NCI-H1436 treated with DMSO at 0.1 percent for 48 hours (cell line): Measurements from ENCODE around the gene MYO5B.

Source experiments
- DNase-seq: peaks from one replicate; lab custom pipeline; 2025; lab: John Stamatoyannopoulos, UW

Gene MYO5B

DNA sequence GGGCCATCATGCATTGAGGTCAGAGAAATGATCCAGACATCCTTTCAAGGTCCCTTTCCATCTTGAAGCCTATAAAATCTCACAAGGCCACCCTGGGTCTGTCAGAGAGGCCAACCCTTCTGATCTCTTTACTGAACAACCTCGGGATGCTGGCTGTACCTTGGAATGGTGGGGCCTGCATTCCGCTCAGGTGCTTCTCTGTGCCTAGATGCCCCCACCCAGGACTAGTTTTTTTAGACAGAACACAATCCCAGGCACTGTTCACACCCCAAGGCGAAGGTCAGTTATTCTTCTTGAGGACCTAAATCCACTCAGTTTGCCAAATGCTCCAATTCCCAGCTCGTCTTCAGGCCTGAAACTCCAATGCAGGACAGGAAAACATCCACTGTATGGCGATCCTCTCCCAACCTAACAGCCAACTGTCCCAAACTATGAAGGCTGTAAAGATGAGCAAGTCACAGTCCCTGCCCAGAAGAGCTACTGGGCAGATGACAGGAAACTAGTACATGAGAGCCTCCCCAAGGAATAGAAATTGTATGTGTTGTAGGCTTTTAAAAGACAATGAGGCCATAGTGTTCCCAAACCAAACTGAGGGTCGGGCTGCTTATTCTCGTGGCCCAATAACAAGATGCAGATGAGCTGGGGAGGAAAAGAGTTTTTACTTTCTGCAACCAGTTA, 227.2 kb downstream of the MYO5B start:
- DNase-seq, result no peak

GRCh38 chr18:49967171-49967570, 227.8 kb downstream of the MYO5B start:
- DNase-seq, result no peak

- no peak for DNase-seq
These were observed 228.9 kb downstream of the MYO5B start for GRCh38 chr18:49966090-49966489.

- no peak for DNase-seq
These were observed 231.7 kb downstream of the MYO5B start for GRCh38 chr18:49963217-49963616.

- DNase-seq, result no peak
These were observed 233.7 kb downstream of the MYO5B start for GRCh38 chr18:49961271-49961670.

- no peak for DNase-seq
These were observed 234.6 kb downstream of the MYO5B start for GRCh38 chr18:49960376-49960775.

- DNase-seq, result no peak
These were observed 235.8 kb downstream of the MYO5B start for GRCh38 chr18:49959176-49959575.

DNA sequence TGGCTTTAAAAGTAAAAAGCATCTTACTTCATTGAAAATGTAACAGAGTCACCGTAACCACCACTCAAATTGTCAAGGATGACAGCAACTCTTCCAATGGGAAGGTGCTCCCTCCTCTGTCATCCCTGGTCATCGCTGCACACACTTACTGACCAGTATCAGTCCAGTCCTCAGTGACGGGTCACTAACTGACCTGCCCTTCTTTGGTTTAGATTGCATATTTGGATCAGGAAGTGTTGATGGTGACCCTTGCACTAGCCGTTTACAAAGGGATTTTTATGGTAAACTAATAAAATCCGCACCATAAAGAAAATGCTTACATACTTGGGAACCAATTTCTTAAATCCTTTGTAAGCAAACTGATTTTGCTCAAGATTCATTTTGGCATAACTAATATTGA, 239.7 kb downstream of the MYO5B start:
- no peak for DNase-seq

DNA sequence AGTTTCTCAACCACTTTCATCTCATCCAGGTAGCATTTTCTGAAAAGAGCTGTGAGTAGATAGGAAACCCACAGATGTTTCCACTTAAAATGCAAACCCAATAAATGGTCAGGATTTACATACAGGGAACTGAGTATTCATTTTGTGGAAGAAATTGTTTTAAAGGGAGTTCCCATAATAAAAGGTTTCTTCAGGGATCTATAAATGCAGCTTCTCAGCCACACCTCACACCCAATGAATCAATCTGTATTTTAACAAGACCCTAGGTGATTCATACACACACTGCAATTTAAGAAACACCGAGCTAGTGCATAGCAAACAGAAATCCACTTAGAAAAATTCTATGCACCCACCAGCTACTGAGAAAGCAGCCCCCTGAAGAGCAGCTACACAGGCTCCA, 241.6 kb downstream of the MYO5B start:
- DNase-seq, result no peak

- no peak for DNase-seq
These were observed 245.0 kb downstream of the MYO5B start for GRCh38 chr18:49949951-49950395.

DNA sequence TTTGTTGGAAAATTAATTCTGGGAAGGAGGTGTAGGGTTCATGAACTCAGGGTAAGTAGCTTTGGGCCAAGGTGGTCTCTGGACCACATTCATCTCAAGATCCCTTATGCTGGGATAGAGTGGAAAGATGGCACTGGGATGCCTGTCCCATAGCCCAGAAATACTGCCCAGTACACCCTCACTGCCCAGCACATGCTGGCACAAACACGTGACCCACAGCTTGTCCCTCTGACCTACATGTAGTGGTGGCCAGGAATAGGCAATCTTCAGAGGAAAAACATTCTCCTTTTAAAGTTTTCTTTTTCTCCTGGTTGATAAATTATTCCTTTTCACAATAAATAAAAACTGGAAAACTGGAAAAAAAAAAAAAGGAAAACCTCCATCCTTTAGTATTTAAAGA, 246.0 kb downstream of the MYO5B start:
- no peak for DNase-seq

- DNase-seq, result no peak
These were observed 250.3 kb downstream of the MYO5B start for GRCh38 chr18:49944663-49945062.

- no peak for DNase-seq
These were observed 258.1 kb downstream of the MYO5B start for GRCh38 chr18:49936821-49937220.

GRCh38 chr18:49935215-49935614, 259.7 kb downstream of the MYO5B start:
- DNase-seq, result no peak

DNA sequence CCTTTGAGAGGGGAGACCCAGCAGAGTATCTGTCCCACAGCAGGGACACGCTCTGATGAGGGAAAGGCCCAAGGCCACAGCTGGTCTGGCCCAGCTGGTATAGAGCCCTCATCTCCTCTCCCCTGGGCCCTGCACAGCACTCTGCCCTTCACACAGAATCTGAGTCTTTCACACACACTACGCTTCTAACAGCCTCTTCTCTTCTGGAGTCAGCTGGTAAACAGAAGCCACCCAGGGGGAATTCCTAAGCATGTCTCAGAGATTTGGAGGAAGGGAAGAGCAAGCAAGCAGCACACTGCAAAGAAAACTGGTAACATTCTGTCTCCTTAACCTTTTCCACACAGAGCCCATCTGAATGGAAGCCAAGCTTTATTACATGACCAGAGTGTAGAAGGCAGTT, 260.5 kb downstream of the MYO5B start:
- DNase-seq, result no peak

DNA sequence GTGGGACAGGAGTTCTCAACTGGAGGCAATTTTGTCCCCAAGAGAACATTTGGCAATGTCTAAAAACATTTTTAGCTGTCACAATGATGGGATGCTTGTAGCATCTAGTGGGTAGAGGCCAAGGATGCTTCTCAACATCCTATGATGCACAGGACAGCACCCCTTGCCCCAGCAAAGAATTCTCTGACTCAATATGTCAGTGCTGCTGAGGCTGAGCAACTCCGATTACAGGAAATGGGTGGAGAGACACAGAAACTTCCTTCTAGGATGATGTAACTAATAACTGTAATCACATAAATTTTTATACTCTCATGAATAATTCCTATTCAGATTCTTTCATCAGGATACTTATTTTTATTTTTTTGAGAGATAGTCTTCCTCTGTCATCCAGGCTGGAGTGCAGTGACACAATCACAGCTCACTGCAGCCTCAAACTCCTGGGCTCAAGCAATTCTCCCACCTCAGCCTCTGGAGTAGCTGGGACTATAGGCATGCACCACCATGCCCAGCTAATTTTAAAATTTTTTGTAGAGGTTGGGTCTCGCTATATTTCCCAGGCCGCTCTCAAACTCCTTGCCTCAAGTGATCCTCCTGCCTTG, 261.3 kb downstream of the MYO5B start:
- DNase-seq, result no peak

- no peak for DNase-seq
These were observed 263.2 kb downstream of the MYO5B start for GRCh38 chr18:49931760-49932159.

- DNase-seq, result no peak
These were observed 263.8 kb downstream of the MYO5B start for GRCh38 chr18:49931179-49931578.

DNA sequence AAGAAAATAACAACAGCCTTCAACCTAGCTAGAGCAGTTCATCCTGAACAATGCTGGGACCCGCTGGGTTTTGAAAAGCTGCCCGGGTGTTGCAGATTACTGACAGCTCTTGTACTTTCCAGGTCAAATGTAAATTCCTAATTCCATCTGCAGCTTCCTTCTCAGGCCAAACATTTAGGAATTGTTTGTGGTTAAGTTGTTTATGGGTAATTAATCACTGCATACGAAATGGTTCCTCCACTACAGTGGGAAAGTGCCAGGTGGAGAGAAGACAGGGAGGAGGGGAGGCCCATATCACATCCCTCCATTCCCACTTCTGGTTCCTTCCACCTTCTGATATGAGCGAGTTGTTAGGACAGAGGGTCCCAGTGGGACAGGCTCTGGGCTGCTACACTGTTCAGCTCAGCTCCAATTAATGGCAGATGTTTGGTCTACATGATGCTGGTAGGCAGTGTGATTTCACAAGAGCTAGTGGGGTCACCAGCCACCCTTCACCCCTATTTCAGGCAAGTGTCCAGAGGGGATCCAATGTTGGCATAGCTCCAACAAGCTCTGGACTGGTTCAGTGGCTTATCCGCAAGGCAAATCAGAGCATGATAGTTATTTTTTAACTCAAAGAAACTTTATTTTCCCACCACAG, 268.7 kb downstream of the MYO5B start:
- DNase-seq, result no peak

GRCh38 chr18:49924293-49924983, 270.5 kb downstream of the MYO5B start:
- no peak for DNase-seq

DNA sequence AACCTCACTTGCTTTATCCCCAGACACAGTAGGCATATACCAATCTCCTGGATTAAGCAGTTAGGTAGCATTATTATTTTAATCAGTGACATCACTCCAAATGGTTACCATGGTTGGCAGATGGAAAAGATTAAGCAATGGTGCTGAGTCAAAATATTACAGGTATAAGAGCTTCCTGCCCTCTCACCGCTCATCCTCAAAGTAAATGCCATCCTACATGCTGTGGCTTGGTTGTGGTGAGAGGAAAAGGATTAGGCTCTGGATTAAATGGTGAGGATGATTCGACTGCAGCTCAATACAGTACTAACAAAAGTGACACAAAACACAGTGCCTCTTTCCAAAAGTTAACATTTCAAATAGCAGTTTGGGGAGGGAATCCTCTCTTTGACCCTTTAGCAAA, 272.7 kb downstream of the MYO5B start:
- DNase-seq, result no peak

- no peak for DNase-seq
These were observed 273.5 kb downstream of the MYO5B start for GRCh38 chr18:49921318-49921985.
